ENCODE results near the gene CDC37.
"Not testable (repeated sequence)": the region's sequence is repeated elsewhere in the genome, so short reads cannot be mapped to it uniquely, and the experiment has no call there.

Gene CDC37

DNA sequence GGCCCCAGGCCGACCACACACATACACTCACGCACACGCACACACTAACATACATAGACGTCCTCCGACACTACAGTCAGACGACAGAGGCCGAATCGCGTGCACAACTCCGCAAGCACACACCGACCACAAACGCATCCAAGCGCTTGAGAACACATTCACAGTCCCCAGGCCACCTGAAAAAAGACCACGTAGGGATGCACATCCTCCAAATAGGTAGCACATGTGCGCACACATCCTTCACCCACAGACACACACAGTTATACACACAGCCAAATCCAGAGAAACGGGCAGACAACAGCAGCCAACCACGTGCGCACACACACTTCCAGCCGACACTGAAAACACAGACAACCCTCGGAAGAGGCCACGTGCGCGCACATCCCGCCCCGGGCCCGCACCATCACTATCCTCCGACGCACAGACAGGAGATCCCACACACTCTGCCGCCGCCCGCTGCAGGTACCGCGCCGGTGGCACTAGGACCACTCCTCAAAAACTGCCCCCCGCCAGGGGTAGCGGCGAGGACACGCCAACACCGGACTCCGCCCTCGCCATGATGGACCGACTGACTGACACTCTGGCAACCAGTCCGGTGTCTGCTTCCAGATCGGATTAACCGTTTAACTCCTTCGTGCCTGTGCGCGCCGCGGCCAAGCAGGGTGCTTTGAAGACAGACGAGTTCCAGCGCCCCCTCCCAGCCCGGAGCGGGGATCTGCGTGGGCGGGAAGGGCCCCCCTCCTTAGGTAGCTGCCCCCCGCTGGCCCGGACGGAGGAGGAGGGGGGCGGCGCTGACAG lies 16.5 kb upstream of the CDC37 start:
- DNase-seq = peak; percentile 28

- no peak for DNase-seq
These were observed 15.9 kb upstream of the CDC37 start for GRCh38 chr19:10419200-10419645.

- no peak for DNase-seq
These were observed 15.3 kb upstream of the CDC37 start for GRCh38 chr19:10418485-10419199.

- DNase-seq = no peak
These were observed 14.8 kb upstream of the CDC37 start for GRCh38 chr19:10418235-10418484.

DNA sequence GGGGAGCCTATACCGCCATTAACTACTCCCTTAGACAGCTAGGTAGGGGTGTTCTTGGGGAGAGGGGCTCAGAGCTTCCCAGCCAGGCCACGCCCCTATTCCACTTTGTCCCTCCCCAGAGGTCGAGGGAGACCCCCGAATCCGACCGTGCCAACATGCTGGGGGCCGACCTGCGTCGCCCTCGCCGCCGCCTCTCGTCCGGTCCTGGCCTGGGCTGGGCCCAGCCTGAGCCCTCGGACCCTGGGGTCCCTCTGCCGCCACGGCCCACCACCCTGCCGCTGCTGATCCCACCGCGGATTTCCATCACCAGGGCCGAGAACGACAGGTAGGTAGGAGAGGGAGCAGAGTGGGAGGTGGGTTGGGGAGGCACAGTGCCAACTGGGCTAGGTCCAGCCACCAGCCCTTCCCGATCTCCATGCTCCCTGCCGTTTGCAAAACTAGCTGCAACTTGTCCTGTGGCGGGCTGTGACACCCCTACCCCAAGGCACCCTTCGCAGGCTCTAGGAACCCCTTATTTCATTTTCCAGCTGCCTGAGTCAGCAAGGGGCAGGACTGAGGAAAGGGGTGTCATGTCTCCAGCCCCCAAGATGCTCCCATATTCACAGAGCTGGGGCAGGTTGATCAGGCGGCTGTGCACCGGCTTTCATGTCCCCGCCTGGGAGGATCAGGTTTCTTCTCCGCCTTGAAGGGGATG lies 14.3 kb upstream of the CDC37 start:
- peak; percentile 17 for DNase-seq

GRCh38 chr19:10416380-10417257 lies 13.3 kb upstream of the CDC37 start:
- peak; percentile 67 for DNase-seq

GRCh38 chr19:10416083-10416379 lies 12.7 kb upstream of the CDC37 start:
- no peak for DNase-seq

DNA sequence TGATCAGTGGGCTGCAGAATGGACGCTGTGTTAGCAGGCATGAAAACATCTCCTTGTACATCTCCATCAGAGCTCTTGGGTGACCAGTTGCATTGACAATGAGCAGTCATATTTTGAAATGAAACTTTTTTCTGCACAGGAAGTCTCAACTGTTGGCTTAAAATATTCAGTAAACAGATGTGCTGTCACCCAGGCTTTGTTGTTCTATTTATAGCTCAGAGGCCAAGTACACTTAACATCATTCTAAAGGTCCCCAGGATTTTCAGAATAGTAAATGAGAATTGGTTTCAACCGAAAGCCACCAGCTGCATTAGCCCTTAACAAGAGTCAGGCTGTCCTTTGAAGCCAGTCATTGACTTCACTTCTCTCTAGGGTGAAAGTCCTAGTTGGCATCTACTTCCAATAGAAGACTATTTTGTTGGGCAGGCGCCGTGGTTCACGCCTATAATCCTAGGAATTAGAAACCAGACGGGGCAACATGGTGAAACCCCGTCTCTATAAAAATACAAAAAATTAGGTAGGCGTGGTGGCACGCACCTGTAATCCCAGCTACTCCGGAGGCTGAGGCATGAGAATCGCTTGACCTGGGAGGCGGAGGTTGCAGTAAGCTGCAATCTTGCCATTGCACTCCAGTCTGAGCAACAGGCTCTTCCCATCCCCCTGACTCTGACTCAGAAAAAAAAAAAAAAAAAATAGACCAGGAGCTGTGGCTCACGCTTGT lies 9.1 kb upstream of the CDC37 start:
- no peak for DNase-seq

- DNase-seq = not testable (repeated sequence)
These were observed 7.9 kb upstream of the CDC37 start for GRCh38 chr19:10411224-10411623.

DNA sequence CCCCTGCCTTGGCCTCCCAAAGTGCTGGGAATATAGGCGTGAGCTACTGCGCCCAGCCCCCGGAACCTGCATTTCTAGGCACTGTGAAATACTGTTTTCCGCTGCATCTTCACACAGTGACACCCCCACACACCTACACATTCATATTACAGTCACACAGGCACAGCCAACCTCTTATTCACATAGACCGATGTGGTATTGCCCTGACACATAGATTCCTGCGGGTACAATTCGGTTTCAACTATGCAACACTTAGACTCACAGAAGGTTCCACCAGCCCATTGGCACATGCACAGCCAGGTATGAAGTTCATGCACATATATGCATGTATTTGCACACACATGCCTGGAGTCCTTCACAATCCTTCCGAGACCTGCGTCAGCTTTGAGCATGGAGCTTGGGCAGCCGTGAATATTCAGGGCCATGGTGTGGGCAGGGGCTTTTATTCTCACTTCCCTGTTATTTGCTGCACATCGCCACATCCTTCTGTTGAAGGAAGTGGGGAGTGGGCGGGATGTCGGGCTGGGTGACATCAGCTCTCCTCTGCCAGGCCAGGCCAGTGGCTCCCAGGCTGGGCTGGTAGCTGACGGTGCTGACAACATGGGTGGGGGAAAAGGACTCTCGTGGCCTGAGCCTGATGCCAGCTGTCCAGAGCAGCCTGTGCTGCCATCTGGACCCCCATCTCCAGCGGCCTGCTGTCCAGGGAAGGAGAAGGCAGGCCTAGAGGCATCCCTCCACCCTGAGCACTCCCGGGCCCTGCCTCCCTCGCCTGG lies 5.4 kb upstream of the CDC37 start:
- no peak for DNase-seq

- DNase-seq = no peak
These were observed 3.8 kb upstream of the CDC37 start for GRCh38 chr19:10407096-10407495.

- DNase-seq = no peak
These were observed 2.8 kb upstream of the CDC37 start for GRCh38 chr19:10406191-10406590.

DNA sequence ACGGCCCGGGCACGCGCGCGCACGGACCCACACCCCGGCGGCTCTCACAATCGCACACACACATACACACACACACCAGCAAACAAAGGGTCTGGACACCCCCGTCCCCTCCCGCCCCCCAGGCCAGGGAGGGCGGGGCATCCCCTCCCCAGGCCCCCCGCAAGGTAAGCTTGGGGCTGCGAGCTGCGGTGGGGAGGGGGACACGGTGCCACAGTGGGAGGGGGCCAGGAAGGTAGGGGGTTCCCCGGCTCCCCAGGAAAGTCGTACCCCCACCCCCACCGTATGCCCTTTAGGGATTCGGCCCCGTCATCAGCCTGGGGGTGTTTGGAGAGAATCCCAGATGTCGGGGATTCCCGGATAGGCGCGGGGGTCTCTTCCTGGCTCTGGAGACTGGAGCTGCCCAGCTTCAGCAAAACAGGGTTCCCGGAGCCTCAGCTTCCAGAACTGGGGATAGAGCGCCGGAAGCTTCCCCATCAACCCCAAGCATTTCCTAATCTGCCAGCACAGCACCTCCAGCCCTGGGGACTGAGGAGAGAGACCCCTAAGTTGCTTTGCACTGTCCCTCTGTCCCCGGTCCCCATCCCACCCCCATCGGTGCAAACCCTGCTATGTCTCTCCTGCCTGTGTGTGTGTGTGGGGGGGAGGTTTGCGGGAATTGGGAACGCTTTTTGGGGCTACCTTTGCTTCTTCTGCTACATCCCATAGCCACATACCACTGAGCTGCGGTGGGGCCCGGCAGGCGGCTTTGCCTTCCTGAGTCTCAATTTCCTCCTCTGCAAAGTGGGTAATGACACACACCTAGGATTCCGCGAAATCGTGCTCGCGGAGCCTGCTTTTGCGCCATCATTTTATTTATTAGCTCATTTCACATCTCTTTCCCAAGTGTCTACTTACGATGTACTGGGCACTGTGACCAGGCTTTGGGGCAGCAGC lies 1.8 kb upstream of the CDC37 start:
- DNase-seq = no peak

GRCh38 chr19:10402441-10403038 lies 802 bp downstream of the CDC37 start:
- DNase-seq = no peak

DNA sequence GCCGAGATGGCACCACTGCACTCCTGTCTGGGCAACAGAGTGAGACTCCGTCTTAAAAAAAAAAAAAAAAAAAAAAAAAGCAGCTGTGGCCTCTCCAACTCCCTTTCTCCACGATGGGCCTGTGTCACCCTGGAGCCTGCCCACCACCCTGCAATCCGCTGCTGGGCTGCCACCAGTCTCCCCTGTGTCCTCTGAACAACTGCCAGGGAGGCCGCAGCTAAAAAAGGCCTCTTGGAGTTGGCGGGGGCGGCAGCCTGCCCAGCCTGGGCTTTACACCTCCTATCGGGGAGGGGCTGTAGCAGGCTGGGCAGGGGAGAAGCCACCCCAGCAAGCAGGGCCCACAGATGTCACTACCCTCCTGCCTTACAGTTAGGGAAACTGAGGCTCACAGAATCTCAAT lies 3.5 kb downstream of the CDC37 start:
- no peak for DNase-seq

DNA sequence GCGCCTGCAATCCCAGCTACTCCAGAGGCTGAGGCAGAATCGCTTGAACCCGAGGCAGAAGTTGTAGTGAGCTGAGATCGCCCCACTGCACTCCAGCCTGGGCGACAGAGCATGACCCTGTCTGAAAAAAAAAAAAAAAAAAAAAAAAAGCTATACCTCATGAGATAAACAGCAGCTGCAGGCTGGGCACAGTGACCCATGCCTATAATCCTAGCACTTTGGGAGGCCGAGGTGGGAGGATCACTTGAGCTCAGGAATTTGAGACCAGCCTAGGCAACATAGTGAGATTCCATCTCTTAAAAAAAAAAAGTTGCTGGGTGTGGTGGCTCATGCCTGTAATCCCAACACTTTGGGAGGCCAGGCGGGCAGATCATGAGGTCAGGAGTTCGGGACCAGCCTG lies 4.0 kb downstream of the CDC37 start:
- DNase-seq = not testable (repeated sequence)

- no peak for DNase-seq
These were observed 4.5 kb downstream of the CDC37 start for GRCh38 chr19:10398819-10399218.

GRCh38 chr19:10395917-10396316 lies 7.4 kb downstream of the CDC37 start:
- DNase-seq = no peak

DNA sequence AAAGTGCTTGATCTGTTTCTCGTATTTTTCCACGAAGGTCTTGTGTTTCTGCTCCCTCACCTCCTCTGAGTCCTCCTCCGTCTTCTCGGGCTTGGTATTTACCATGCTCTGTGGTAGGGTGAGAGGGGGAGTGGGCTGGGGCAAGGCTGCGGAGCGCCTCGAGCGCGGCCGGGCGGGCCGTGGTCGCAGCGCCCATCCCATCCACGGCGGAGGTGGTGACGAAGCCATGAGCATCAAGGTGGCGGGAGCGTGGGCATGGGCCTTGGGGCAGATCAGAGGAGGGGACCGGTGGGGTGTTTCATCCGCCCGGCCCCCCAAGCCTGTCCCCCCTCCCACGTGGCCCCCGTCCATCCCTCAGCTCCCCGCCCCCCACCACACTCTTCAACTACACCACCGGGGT lies 7.9 kb downstream of the CDC37 start:
- no peak for DNase-seq

DNA sequence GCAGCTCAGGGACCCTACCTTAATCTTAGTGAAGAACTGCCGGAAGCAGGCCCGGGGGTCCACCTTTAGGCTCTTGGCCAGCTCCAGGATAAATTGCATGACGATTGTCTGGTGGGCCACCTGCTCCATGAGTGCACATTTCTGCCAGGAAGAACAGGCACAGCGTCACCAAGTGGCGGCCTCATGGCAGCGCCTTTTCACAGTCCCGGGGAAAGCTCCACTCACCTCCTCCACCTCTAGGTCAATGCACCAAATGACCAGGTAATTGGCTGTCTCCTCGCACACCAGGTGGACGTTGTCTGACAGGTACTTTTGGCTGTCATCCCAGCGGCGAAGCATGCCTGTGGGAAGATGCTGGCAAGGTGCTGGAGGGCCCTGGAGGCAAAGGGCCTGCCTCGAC lies 8.3 kb downstream of the CDC37 start:
- no peak for DNase-seq
